SIG-M5 (cell line): ENCODE data around the gene POLR2J3.
"Not testable (repeated sequence)": the region's sequence is repeated elsewhere in the genome, so short reads cannot be mapped to it uniquely, and the experiment has no call there.

ENCODE experiments used
- DNase-seq: peaks from one replicate; lab custom pipeline; 2025; lab: John Stamatoyannopoulos, UW

Gene POLR2J3

DNA sequence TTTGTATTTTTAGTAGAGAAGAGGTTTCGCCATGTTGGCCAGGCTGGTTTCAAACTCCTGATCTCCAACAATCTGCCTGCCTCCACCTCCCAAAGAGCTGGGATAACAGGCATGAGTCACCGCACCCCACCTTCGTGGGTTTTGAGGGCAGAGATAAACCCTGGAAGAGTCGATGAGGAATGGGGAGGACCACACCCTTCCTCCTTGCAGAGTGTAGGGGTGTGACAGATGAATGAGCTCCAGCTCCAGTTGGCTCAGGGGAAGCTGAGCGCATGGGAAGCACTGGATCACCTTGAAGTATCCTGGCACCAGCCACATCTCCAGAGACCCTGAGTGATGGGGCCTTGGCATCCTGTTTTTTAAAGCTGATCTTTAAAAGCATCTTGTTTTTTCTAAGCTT is 11.1 kb upstream of the POLR2J3 start:
- not testable (repeated sequence) for DNase-seq

DNA sequence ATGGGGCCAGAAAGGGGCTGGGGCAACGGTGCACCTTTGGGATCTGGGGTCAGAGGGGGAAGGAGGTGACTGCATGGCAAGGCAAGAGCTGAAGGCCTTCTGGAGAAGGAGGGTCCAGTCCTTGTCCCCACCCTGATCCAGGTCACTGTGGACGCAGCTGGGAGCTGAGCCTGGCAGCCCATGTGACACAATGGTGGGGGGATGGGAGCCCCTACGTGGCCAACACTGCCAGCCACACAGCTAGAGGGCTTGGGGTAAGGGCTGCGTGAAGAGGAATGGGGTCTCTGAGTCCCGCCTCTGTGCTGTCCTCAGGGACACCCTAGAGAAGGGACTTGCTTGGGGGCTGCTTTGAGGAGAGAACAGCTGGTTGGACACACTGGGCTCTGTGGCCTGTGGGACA is 9.3 kb upstream of the POLR2J3 start:
- not testable (repeated sequence) for DNase-seq

DNA sequence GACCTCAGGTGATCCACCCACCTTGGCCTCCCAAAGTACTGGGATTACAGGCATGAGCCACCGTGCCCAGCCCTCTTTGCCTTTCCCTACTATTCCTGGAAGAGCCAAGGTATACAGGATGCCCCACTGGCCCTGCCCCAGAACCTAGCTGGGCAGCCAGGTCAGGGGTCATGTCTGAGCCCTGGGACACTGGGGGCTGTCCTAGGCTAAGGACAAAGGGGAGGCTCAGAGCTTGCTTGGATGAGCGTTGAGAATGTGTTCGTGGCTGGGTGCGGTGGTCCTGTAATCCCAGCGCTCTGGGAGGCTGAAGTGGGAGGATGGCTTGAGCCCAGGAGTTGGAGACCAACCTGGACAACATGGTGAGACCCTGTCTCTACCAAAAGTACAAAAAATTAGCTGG is 6.1 kb upstream of the POLR2J3 start:
- DNase-seq, result not testable (repeated sequence)

DNA sequence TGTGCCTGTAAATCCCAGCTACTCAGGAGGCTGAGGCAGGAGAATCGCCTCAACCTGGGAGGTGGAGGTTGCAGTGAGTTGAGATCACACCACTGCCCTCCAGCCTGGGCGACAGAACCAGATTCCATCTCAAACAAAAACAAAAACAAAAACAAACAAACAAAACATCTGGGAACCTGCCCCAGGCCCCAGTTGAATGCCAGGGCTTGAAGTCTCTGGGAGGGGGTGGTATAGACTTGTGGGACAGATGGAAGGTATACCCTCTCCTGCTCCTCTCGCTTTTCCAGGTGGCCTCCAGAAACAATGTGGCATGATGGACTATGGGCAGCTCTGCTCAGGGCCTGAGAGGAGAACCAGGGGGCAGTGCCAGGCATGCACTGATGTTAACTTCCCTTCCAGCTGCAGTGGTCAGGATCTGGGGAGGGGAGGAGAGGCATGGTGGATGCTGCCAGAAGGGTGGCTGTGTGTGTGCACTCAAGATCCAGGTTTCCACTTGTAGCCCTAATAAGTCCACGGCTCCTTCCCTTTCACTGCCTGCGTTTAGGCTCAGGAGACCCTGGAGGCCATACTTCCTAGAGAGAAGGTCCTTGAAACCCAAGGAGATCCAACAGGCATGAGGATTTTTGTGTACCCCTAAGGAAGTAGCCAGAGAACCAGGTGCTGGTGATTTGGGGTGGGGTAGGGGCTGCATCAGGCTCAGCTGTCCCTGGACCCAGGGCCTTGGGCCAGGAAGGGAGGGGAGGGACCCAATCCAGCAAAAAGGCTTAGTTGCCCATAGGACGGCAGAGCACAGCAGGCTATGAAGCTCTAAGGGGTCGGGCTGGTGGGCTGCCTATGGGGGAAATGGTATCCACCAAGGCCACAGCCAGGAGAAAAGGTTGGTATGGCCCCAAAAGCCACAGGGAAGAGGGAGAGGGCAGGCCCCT is 5.2 kb upstream of the POLR2J3 start:
- not testable (repeated sequence) for DNase-seq

DNA sequence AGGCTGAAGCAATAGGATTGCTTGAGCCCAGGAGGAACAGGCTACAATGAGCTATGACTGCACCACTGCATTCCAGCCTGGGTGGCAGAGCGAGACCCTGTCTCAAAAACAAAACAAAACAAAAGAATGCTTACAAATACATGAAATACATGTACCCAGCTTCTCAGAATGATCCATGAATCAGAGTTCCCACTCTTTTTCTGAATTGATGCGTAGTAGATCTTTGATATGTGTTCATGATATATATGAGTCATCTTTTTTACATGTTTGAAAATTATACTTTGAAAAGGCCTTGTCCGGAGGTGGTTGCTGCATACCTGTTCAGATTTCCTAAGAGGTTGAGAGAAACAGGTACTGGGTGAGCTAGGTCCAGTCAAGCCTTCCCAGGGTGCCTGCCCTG is 4.0 kb upstream of the POLR2J3 start:
- not testable (repeated sequence) for DNase-seq

DNA sequence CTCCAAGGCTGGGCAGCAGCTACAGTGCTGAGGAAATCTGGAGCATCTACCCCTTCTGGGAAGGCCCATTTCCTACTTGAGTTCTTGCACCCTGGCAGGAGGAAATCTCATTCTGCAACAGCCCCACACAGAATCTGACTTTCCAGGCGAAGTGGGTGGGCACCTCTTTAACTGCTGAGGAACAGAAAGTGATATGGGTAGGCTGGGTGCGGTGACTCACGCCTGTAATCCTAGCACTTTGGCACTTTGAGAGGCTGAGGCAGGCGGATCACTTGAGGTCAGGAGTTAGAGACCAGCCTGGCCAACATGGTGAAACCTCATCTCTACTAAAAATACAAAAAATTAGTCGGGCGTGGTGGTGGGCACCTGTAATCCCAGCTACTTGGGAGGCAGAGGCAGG is 2.2 kb upstream of the POLR2J3 start:
- DNase-seq, result not testable (repeated sequence)

DNA sequence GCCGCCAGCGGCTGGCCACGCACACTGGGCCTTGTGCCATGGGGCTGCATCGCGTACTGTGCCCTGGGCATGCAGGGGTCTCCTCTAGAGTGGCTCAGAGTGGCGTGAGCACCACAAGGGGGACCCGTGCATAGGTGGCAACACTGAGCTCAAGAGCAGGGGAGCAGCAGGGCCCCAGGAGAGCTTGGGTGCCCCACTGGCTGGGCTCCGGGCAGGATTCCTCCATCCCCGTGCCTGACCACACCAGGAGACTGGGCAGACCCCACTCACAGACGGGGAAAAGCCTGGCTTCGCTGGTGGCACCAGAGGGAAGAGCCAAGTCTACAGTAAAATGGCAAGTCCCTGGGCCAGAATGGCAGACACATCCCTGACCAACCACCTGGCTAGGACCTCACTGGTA is 3.8 kb downstream of the POLR2J3 start:
- DNase-seq, result not testable (repeated sequence)

DNA sequence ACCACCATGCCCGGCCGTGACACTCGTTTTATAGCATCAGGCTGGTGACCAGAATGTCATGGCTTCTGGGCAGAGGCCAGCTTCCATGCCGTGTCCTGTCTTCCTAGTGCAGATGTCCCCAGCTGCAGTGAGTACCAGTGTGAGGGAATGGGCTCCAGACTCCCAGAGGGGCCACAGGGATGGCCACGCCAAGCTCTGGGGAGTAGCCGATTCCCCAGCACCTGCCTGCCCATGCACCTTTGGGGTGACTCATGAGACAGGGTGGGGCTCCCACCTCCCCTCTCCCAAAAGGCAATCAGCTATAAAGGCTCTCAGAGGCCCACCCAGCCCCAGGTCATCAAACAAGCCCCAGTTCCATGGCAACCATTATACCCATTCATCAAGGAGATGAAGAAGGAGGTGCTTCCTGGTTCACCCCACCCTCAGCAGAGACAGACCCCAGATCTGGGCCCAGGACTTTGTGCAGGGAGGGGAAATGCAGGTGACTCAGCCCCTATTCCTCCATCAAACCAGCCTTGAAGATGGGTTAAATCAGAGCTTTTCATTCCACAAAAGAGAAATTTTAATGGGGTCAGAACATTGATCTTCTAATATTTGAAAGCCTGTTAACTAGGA is 21.5 kb downstream of the POLR2J3 start, which contains the start of gene SPDYE2:
Gene SPDYE2 (plus strand): TSS at position 419 of the 615 bp plus-strand sequence. CDS start 2,030 bp downstream, outside the sequence.
- DNase-seq, result not testable (repeated sequence)

DNA sequence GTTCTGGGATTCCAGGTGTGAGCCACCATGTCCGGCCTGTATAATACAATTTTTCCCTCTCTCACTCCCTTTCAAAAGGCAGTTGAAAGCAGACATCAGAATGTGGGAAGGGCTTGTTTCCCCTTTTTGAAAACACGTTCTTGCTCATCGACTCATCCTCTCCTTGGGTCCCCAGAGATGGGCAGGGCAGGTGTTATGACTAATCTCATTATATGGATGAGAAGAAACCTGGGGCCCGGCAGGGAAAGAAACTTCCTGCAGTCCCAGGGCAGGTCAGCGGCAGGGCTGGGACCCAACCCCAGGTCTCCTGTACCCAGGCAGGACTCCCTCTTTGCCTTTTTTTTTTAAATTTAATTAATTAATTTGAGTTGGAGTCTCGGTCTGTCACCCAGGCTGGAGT is 26.0 kb downstream of the POLR2J3 start:
- not testable (repeated sequence) for DNase-seq

DNA sequence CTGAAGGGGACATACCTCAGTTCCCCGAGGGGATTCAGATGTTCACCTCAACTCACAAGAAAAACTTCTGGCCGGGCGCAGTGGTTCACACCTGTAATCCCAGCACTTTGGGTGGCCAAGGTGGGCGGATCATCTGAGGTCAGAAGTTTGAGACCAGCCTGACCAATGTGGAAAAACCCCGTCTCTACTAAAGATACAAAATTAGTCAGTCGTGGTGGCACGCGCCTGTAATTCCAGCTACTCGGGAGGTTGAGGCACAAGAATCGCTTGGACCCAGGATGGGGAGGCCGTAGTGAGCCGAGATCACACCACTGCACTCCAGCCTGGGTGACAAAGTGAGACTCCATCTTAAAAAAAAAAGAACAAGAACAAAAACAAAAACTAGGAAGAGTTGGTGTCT is 27.1 kb downstream of the POLR2J3 start:
- not testable (repeated sequence) for DNase-seq

DNA sequence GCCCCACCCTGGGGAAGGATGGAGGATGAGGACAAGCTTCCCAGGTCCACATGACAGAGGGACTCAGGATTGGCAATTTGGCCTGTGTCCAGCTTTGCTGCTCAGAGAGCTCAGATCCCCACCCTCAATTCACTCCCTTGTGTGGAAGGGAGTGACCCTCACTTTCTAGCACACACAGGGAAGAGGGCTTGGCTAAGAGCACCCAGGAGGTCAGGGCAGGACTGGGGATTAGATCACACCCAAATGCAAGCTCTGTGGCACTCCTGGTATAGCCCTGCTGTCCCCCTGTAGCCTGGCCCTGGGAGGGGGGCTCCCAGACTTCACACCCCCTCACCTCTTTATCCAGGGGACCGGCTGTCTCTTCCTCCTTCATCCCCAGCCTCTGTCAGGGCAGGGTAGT is 28.0 kb downstream of the POLR2J3 start:
- DNase-seq, result not testable (repeated sequence)

DNA sequence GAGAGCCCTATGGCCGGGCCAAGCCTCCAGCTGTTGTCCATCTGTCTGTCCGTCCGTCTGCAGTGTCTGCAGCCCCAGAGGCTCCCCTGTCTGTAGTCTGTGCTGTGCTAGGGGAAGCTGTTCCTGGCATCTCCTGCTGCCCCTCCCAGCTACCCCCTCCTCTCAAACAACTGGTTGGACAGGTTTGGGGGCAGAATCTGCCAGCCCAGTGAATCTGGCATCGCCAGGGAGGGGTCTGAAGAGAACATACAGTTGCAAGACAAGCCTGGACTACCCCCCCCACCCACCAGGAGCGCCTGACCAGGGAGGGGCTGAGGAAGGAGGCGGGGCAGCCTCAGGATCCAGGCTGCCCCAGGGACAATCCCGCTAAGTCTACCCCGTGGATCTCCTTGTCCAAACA is 28.8 kb downstream of the POLR2J3 start, which contains the start of gene UPK3BL2:
Gene UPK3BL2 (minus strand): TSS at position 101 of the 400 bp plus-strand sequence. CDS start 60 bp downstream, at position 41.
- not testable (repeated sequence) for DNase-seq

DNA sequence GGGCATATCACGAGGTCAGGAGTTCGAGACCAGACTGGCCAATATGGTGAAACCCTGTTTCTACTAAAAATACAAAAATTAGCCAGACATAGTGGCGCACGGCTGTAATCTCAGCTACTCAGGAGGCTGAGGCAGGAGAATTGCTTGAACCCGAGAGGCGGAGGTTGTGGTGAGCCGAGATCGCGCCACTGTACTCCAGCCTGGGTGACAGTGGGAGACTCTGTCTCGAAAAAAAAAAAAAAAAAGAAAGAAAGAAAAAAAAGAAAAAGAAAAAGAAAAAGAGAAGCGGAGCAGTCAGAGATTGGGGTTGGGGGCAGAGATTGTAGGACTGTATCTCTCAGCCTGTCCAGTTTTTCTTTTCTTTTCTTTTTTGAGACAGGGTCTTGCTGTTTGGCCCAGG is 29.6 kb downstream of the POLR2J3 start:
- not testable (repeated sequence) for DNase-seq

DNA sequence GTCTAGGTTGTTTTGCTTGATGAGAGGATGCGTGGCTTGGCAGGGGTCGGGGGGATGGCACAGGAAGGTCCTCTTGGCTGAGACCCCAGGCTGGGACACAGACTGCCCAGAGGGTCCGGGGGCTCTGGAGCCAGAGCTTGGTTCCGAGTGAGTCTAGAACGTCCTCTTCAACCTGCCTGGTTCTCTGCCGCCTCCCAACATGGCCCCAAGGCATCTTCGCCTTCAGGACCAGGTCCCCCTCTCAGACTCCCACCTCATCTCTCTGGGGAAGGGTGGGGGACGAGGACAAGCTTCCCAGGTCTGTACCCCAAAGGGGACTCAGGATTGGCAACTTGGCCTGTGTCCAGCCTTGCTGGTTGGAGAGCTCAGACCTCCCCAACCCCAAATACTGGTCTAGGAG is 30.3 kb downstream of the POLR2J3 start:
- not testable (repeated sequence) for DNase-seq

DNA sequence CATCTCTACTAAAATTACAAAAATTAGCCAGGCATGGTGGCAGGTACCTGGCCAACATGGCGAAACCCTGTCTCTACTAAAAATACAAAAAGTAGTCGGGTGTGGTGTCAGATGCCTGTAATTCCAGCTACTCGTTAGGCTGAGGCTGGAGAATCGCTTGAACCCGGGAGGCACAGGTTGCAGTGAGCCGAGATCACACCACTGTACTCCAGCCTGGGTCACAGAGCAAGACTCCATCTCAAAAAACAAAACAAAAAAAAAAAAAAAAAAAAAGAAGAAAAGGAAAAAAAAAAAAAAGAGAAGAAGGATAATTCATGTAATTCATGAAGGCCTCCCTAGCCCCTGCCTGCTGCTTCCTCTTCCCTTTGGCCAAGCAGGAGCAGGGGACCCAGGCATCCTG is 31.8 kb downstream of the POLR2J3 start:
- DNase-seq, result not testable (repeated sequence)

DNA sequence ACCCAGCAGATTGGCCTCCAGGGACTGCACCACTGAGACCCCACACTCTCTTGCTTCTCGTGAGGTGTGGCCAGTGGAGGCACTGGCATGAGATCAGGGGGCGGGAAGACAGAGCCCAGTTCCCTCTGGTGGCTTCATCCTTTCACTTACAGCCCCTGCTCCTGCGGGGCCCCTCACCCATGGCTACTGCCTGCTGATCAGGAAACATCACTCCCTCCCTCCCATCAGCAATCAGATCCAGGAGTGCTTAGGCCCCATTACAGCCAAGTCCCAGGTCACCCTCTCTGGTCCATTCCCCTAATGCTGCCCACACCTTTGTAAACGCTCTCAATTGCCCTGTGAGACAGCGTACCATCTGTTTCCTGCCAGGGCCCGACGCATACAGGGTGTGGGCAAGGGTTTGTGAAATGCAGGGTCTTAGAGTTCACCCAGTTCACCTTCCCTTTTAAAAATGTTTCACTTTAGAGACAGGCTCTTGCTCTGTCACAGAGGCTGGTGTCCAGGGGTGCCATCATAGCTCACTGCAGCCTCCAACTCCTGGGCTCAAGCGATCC is 37.2 kb downstream of the POLR2J3 start:
- DNase-seq, result not testable (repeated sequence)

DNA sequence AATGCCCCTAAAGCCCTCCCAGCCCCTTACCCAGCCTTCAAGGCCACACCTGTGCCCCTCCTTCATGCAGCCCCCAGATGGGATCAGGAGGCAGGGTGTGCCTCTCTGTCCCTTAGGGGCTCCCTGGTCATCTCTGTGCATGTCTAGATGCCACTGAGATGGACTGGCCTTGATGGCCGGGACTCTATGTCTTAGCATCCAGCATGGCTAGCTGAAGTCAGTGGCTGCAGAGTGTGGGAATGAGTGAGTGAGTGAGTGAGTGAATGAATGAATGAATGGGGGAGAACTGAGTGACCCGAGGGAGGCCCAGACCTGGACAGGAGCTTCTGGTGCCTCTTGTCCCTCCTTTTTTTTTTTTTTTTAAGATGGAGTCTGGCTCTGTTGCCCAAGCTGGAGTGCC is 40.3 kb downstream of the POLR2J3 start:
- DNase-seq, result not testable (repeated sequence)

DNA sequence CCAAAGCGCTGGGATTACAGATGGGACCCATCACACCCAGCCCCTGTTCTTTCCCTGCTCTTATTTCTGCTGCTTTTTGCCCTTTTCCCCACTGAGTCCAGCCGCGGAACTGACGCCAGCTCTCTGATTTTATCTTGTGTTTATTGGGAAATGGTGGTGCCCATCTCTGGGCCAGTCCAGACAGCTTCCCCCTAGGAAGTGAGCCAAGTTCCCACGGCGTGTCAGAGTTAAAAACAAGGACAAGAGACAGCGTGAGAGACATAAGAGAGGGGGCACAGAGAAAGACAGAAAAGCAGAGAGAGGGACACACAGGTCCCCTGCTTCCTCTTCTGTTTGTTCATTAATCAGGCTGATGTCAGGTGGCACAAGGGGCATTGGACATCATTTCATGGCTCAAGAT is 40.8 kb downstream of the POLR2J3 start:
- not testable (repeated sequence) for DNase-seq

DNA sequence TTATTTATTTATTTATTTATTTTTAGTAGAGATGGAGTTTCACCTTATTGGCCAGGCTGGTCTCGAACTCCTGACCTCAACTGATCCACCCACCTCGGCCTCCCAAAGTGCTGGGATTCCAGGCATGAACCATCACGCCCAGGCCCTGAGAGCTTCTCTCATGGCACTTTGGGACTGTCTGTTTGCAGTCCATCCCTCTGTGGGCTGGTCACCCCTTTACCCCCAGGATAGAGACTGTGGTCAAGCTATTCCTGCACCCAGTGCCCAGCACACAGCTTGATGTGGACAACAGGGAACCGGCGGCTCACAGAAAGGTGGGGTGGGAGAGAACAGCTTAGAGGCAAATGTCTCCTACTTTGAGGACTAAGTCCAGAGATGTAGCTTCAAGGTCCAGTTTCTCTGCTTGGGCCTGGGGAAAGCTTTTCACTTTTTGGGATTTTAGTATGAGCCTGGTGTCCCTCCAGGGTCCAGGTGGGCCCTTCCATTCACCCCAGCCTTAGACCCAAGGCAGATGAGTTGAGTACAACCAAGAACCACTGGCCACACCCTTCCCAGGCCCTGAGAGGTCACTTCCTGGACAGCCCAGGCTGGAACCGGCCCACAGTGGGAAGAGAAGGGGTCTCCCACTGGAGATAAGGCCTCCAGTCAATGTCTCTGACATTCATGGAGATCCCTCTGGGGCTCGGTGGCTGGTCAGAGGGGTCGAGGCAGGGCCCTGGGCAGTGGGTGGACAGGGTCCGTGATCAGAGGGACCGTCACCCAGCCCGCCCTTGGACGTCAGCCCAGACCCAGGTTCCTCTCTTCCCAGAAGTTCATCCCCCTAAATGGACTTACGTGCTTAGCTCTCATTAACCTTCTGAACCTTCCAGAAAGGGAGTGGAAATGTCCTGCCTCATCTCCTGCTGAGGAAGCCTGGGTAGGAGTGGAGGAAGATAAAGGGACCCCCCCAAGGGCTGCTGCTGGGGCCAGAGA is 44.3 kb downstream of the POLR2J3 start:
- DNase-seq, result not testable (repeated sequence)

DNA sequence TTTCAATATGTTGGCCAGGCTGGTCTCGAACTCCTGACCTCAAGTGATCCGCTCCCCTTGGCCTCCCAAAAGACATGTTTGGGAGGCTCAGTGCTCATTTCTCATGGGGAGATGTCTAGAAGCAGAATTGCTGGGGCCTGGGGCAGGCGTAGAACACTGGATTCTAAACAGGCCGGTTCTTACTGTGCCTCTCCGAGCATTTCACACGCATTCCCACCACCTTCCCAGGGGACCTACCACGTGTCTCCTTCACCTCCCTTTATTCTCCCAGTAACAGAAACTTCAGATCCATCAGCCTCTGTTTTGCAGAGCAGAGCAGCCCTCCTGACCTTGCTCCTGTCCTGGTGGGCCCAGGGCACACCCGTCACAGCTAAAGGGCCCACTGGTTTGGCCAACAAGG is 45.2 kb downstream of the POLR2J3 start:
- not testable (repeated sequence) for DNase-seq

DNA sequence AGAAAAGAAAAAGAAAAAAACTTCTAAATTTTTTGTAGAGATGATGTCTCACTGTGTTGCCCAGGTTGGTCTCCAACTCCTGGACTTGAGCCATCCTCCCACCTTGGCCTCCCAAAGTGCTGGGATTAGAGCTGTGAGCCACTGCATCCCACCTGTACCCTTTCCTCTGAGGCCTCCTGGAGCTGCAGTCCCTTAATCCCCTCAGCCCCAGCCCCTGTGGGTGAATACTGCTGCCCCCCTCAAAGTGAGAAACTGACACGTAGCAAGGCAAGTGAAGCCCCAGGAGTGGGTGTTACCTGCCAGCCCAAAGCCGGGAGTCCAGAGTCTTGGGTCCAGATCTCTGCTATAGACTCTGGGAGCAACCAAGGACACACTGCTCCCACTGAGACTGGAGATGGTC is 47.6 kb downstream of the POLR2J3 start:
- not testable (repeated sequence) for DNase-seq
